HG03066 (cell line): Measurements from ENCODE around the gene TNS3.

Experiments used
- ATAC-seq: cut with Tn5 transposase; IDR thresholded peaks from one replicate; pipeline ENCODE4 v1.9.1; 2021; ENCODE audit warnings: low read depth; ENCODE audit not compliant: unreplicated experiment

The TNS3 gene

GRCh38 chr7:47568547-47568946 is 13.4 kb downstream of the TNS3 start:
- ATAC-seq: no peak

- ATAC-seq: no peak
Measured at GRCh38 chr7:47568056-47568455, 13.9 kb downstream of the TNS3 start.

- ATAC-seq: no peak
Measured at GRCh38 chr7:47565640-47566250, 16.2 kb downstream of the TNS3 start.

- ATAC-seq: no peak
Measured at GRCh38 chr7:47563521-47563920, 18.4 kb downstream of the TNS3 start.

- no peak for ATAC-seq
Measured at GRCh38 chr7:47561715-47562446, 20.0 kb downstream of the TNS3 start.

- ATAC-seq: no peak
Measured at GRCh38 chr7:47559306-47560220, 22.3 kb downstream of the TNS3 start.

- ATAC-seq: no peak
Measured at GRCh38 chr7:47557694-47558670, 23.9 kb downstream of the TNS3 start.

- no peak for ATAC-seq
Measured at GRCh38 chr7:47557317-47557693, 24.6 kb downstream of the TNS3 start.

GRCh38 chr7:47556511-47557180 is 25.3 kb downstream of the TNS3 start:
- no peak for ATAC-seq

- ATAC-seq: no peak
Measured at GRCh38 chr7:47553309-47553708, 28.6 kb downstream of the TNS3 start.

GRCh38 chr7:47552621-47553020 is 29.3 kb downstream of the TNS3 start:
- ATAC-seq: peak; percentile 99

GRCh38 chr7:47551668-47552440 is 30.1 kb downstream of the TNS3 start:
- no peak for ATAC-seq

- no peak for ATAC-seq
Measured at GRCh38 chr7:47550788-47551470, 31.0 kb downstream of the TNS3 start.

- ATAC-seq: no peak
Measured at GRCh38 chr7:47549916-47550315, 32.0 kb downstream of the TNS3 start.

GRCh38 chr7:47549397-47549796 is 32.5 kb downstream of the TNS3 start:
- no peak for ATAC-seq

- no peak for ATAC-seq
Measured at GRCh38 chr7:47548546-47548945, 33.4 kb downstream of the TNS3 start.

GRCh38 chr7:47546733-47547494 is 35.0 kb downstream of the TNS3 start:
- no peak for ATAC-seq

- ATAC-seq: no peak
Measured at GRCh38 chr7:47546171-47546570, 35.7 kb downstream of the TNS3 start.
